ENCODE data around the gene KCNMA1.

KCNMA1 gene

DNA sequence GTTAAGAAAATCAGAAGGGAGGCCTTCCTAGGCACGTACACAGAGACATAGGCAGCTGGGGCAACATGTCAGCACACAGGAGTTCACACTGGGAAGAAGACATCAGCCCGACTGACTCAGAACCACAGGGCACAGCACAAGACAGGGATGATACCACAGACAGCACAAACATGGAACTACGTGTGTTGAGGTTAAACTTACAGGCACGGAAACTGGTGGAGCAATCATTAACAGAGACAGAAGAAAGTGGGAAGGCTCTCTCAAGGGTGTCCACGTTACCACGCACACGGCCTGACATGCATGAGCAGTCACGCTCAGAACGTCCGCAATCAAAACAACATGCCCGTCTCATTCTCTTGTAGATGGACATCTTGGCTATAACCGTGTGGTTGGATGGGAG, 636.4 kb downstream of the KCNMA1 start:
- DNase-seq: no peak

DNA sequence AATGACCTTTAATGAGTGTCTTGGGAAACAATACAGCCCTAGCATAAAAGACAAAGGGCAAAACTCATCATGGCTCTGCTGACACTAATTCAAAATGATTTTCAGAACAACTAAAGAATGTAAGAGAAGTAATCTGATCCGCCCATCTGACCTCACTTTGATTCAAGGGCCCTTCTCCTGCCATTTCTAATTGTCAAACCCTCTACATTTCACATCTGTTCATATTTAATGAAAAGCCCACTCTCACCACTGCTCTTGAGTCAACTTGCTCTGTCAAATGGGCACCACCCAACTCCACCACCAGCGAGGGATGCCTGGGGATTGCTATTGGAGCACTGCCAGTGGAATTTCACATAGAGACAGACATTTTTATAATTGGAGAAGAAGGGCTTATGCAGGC, 639.2 kb downstream of the KCNMA1 start:
- DNase-seq: no peak

DNA sequence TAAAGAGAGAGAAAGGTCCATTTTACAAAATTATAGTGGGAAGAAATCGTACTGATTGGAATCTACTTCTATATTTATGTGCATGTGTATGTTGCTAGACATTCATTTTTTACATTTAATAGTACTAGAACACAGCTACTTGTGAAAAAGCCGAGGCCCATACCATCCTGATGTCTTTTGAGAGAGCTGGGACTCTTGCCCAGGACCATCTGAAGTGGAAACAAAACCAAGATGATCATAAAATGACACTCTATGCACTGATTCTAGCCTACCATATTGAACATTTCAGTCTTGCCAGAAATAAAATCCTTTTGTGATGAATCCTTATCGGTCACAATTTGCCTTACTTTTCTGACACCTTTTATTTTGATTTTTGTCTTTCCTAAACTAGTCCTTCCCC, 640.0 kb downstream of the KCNMA1 start:
- DNase-seq: no peak

DNA sequence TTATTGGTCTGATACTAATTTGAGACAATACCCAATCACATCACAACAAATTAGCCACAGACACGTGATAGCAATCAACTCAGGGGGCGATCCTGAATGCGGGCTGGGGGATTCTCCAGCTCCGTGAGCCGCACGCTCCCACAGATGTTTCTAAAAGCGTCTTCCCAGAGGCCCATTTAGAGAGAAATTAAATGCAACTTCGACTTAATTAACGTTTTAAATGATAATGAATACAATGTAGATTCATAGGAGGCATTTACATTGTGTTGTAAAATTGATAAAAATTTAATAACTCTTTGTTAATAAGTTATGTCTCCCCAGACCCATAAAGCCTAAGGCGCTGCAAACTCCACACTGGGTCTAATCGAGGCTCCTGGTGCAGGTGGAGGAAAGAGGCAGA, 642.6 kb downstream of the KCNMA1 start:
- no peak for DNase-seq

DNA sequence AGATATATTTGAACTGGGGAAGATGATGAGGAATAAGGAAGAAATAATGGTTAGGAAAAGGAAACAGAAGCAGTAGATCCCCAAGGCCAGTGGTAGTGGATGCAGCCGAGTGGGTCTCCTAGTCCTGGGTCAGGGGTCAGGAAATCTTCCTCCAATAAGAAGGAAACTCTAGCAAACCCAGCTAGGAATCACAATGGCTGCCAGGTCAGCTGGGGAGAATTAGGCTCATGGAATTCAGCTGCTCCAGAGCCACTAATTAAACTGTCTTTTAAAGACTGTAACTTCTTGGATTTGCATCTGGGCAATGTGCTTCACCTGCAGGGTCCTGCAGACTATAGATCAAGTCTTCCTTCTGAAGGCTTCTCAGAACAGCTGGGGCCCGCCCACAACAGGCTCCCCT, 644.4 kb downstream of the KCNMA1 start:
- no peak for DNase-seq

DNA sequence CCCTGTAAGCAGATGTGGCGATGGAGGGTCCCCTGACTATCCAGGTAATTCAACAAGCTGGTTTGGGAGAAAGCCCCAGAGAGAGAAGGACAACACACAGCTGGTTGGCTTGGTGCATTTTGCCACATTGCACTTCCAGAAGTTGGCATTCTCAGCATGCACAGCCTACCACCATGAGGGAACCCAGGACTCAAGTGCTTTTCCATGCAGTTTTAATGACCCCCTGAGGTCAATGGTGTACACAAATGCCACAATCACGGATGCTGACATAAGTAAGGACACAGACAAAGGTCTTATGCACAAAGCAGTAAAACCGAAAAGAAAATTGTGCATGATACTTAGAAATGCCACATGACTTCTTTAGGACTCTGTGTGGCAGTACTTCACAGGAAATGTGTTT, 645.1 kb downstream of the KCNMA1 start:
- no peak for DNase-seq

DNA sequence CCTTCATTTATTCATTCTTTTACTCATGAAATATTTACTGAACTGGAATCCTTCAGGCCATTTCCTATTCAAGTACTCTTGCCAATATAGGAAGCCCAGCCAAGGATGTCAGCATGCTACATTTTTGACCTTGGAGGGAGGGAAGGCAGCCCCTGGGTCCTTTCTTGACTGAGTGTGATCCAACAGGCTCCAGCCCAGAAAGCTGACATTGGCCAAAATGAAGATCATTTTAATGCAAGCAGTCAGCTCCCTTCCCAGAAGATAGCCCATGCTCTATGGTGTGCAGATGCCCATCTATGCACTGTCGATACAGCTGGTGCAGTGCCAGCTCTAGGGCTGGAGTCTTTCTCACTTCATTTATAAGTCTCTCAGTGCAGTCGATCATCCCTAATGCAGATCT, 646.0 kb downstream of the KCNMA1 start:
- DNase-seq: no peak

DNA sequence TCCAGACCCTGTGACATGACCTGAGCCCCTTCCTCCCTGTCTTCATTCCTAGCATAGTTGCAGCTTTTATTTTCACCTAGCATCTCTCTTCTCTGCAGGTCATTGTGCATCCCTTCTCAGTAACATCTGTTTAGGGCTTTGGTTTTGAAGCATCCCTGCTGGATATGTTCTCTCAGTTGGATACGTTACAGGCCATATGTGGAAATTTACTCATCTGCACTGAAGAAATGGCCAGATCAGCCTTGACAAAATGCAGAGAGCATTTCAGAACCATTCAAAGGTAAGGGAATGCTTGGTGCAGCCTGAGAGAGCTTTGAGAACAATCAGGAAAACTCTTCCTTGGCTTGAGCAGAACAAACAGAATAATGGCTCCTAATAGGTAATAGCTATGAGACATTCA, 647.0 kb downstream of the KCNMA1 start:
- DNase-seq: no peak

DNA sequence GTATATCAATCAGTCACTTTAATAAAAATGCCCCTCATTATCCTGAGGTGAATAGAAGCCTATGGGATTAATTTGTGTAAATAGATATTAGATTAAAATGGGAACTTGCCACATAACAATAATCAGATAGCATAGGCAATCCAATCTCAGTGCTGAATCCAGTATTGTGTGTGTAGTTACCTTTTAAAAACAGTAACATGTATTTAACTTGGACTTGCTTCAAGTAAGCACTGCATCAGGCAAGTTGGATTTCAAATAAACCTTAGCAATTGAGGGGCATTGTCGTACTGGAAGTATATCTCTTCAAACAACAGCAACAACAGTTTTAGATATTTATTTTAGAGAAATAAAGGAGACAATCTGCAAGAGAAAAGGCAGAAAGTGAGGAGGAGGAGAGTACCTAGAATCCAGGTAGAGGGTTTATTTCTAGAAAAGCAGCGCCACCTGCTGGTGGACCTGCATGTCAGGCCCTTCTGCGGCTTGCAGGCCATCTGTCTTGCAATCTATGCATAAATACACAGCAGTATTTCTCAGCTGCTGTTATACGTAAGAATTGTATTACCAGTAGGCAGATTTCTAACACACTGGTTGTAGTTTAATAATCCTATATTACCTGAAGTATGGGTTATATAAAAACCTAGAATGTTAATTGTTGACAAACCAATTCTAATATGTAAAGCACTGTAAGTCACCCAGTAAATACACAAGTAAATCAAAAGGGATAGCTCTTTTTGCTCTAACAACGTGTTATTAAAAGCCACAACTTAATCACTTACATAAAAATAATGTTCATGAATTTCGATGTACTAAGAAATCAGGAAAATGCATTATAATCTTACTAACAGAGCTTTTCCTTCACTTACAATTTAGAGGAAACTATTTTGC, 652.8 kb downstream of the KCNMA1 start:
- peak; percentile 13 to 54 (median 25) for DNase-seq

DNA sequence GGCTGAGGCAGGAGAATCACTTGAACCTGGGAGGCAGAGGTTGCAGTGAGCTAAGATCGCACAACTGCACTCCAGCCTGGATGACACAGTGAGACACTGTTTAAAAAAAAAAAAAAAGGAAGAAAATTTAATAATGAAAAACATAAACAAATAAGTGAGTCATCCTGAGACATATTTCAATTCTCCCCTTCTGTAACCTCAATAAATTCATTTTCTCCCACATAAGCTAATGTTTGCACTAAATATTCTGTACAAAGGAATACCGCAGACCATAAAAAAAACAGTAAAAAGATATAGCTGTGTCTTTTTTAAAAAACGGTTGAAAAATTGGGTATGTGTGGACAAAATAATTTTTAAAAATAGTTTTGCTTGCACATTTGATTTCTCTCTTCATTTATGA, 654.0 kb downstream of the KCNMA1 start:
- DNase-seq: no peak

DNA sequence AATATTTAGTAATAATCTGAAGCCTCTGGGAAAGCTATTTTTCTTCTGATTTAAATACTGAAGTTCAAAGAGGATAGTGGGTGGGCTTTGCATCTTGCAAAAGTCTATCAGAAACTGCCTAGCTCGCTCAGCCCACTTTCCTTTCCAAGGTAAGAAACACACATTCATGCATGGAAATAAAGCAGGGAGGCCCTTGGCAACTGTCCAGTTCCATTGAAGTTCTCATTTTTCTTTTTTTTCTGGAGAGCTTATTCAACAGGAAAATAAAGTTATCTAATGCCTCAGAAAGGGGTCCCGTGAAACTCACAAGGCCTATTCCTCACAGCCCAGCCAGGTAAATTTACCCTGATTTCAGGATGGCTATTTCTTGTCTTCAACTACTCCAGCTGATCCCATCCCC, 654.9 kb downstream of the KCNMA1 start:
- no peak for DNase-seq

DNA sequence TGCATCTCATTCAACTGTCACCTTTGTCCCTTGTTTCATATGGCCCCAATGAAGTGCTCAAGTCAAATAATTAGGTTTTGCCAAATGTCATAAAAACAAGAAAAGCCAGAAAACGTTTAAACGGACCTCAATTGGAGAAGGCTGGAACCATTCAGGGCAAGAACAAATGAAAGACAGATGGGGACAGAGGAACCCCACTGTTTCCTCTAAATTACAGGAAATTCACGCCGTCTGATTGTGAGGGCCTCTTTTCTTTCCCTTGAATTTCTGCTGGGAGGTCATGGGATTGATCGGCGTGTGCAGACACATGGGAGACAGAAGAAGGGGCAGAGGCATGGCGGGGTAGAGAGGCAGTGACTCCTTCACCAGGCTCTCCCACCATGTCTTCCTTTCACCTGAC, 656.4 kb downstream of the KCNMA1 start:
- DNase-seq: no peak

DNA sequence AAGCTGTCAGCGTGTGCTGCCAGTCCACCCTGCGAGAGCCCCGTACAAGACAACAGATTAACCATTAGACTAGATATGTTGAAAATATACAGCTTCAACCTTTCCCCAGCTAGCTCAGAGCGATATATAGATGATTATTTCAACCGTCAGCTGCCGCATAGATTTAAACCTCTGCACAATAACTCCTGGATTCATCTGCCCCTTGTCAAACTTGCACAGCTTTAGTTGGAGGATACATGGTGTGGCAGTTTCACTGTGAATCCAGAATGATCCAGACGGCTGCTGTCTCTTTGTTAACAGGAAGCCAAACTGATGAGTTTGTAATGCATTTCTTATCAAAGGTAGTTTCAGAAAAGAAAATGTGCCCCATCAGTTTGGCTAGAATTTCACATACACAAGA, 659.7 kb downstream of the KCNMA1 start:
- DNase-seq: no peak

DNA sequence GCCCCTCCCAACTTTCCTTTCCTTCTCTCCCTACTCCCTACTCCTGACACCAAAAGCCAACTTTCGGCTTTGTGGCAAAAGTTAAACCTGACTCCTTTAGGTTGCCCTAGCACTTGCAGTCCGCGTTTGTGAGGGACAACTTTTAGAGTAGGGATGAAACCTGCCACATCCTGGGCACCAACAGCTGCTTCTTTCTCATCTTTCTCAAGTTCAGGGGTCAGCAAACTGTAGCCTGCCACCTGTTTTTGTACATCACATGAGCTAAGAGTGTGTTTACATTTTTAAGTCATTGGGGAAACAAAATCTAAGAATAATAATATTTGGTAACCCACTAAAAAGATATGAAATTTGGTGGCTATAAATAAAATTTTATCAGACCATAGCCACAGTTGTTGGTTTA, 660.6 kb downstream of the KCNMA1 start:
- DNase-seq: no peak

DNA sequence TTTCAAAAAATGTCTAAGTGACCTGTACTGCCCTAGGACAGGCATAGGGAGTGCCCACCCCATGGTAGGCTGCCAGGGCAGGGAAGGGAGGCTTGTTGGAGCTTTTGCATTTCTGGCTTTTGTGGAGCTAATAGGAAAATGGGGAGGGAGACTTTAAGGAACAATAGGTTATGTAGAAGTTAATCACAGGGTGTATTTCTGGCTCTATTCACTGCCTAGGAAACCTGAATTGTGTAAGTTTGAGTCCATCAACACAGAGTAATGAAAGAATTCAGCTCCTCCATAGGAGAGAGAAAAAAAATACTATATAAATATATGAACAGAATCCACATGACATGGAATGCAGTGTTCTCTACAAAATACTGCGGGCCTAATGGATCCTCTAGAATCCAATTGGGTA, 661.5 kb downstream of the KCNMA1 start:
- no peak for DNase-seq

DNA sequence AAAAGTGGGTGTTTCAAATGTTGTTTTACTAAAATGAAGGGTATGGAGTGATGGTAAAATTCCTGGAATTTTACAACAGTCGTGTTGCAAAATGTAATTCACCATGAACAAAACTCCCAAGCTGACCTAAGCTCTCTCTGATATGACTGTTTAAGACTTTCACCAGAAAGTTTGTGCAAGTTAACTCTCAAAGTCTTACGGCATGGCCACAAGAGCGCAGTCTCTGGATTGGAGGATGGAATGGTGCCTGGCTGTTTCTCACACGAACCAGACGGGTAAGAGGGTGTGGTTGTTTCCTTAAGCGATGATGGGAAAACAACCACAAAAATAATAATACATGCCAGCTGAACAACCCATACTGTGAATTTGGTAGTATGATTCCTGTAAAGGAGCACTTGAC, 662.5 kb downstream of the KCNMA1 start:
- DNase-seq: no peak

DNA sequence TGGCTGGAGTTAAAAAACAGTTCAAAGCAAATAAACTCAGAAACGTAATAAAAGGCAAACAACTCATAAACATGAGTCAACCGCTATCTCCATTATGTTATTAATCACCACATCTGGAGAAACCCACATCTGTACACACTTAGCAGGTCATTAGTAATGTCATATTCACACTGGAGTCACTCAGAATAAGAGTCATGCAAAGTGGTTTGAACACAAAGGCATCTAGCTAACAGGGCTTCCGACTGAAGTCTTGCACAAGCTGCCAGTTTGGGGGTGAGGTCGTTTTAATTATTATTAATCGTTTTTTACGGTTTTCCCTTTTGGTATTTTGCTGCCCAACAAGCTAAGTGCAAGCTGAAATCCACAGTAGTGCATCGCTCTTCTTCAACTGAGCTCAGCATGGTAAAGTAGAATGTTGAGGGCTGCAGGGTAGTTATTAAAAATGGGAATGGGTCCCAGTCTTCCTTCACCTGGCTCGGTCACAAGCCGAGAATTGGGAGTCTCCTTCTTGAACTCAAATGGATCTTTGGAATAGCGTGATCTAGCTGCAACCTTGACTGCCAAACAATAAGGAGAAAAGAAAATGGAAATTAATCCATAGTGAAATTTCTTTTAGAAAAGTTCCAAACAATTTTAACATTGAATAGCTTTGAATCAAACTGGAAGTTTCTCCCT, 663.5 kb downstream of the KCNMA1 start:
- no peak for DNase-seq

DNA sequence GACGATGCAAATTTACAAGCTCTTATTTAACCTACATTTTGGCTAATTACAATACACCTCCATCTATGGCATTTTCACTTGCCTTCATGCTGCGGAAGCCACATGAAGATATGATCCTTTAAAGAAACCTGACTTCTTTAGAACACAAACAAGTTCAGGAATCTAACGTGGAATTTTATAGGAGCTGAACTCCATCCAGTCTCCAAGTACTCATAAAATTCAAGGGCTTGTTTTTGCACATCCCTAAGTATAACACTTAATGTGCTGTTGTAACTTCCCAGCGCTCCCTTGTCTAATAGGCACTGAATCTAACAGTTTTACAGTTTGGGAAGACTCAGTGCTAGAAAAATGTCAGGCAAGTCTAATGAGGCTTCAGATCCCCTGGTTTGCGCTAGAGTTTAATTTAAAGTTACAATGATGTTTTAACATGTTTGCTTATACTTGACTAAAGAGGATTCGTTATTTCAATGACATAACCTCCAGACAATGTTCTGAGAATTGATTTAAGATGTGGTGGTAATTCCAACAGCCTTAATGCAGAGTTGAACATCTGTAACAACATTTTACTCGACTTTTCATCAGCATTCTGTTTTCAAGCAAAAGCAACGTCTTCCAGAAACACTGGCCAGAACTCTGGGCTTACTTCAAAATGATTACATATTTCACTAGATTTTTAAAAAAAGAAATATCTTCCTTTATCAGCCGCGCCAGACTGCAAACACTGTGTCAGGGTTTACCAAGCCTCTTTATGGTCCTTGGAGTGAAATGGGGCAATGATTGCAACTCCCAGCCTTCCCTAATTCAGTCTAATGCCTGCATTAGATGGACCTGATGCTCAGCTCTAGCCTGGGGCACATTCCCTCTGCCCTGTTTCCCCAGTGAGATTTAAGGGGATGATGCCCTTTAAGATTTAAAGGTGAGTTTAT, 664.3 kb downstream of the KCNMA1 start:
- no peak for DNase-seq

DNA sequence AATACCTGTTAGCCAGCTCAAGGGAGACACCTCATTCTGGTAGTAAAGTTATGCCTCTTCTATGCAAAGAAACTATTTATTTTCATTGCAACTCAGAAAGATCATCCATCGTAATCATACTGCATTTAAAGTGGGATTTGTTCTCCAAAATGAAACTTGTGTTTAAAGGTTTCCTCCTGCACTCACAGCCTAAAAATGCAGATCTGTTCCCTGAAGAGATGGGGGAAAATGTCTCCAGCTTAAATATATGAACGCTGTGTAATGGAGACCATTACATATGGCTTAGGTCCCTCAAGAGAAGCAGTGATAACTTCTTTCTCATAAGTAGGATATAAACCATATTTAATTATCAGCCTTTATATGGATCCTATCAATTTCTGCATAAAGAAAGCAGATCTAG, 665.1 kb downstream of the KCNMA1 start:
- DNase-seq: no peak

DNA sequence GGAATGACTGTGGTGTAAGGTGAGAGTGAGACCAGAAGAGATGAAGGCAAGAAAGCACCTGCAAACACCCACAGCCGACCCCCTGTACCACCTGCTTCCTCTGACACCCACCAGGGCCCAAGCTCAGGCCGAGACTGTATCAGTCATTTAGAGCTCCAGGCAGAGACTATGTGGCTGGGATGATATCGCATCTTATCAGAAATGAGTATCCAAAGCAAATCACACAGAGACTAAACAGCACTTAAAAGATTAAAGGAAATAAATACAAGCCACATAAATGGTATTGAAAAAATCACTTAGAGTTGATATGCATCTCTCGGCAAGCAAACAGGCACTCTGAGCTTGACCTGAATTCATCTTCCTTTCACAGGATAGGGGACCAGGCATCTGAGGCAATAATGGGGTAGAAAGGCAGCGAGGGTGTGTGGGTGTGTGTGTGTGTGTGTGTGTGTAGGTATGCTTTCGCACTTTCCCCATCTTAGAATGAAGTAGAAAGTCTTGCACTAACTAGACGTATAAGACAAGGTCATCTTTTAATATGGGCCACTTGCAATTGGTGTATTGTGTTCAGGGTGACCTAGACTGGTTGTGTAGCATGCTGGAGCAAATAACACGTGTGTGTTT, 665.9 kb downstream of the KCNMA1 start:
- no peak for DNase-seq

DNA sequence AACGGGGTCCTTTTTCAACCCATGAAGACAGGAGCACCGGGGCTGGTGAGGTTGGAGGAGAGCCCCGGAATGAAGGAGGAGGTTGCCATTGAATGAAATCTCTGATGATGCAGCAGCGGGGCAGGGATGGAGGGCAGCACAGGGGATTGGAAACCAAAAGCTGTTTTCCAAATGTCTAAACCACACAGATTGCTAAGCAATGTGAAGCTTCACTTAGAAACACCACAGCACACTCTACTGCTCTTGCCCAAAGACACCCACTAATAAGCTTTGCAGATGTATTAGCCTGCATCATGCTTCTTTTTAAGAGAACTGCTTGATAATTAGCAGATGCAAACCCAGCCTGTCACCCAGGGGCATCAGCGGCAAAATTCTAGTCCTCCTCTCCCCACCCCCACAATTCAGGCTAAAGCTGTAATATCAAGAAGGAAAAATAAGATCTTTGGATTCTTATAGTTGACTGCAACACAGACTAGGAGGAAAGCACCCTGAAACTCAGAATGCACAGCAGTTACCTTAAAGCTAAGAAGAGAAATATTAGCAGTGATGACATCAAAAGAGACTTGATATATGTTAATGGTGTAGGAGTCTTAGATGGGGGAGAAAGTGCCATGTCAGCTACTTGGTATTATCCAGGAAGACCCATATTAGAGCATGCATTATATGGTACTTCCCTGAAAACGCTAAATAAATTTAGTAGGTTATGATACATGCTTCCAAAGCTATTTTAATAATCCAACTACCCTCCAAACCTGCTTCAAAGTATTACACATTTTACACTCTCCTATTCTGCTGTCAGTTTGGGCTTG, 666.7 kb downstream of the KCNMA1 start:
- DNase-seq: no peak

DNA sequence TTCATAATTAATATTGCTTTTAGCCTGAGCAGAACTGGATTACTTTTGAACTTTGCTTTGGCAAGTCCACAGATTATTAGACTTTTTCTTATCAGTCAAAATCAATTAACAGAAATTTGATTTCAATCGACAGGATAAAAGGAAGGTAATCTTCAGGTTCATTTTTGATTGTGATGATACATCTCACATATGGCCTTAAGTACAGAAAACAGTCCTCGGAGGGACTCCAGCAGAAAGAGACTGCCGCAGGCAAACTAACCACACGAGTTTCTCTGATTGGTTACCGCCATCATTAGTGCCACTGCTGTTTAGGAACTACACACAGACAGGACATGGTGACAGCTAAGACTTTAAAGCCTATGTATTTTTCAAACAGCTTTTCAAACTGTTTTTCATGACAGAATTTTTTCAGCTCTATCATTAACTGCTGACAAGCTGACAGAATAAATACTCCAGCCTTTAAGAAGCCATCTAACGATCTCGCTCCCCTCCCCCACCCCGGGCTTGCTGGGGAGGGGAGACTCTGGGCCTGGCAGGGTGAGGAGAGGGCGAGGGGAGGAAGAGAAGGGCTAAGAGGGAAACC, 668.2 kb downstream of the KCNMA1 start:
- no peak for DNase-seq
